DMS53 treated with DMSO at 0.1 percent for 48 hours (cell line): ENCODE data around the gene CCDC122.

Source experiments
- DNase-seq: peaks from one replicate; lab custom pipeline; 2025; ENCODE audit not compliant: unreplicated experiment; lab: John Stamatoyannopoulos, UW

CCDC122 gene

DNA sequence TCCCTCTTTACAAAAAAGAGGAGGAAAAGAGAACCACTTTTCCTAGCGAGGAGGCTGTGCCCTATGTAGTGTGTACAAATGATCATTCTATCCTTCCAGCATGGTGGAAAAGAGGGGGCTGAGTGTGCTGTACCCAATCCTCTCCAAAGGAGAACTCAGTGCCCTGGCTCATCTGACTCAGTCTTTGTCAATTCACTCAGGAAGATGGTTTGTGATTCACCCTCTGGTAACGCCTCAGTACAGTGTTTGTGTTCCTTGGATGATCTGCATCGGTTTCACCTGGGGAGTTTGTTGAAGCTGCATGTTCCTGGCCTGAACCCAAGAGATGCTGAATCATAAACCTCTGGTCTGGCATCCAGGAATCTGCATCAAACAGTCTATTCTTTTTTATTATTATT is 74.5 kb downstream of the CCDC122 start:
- peak; percentile 44 for DNase-seq

DNA sequence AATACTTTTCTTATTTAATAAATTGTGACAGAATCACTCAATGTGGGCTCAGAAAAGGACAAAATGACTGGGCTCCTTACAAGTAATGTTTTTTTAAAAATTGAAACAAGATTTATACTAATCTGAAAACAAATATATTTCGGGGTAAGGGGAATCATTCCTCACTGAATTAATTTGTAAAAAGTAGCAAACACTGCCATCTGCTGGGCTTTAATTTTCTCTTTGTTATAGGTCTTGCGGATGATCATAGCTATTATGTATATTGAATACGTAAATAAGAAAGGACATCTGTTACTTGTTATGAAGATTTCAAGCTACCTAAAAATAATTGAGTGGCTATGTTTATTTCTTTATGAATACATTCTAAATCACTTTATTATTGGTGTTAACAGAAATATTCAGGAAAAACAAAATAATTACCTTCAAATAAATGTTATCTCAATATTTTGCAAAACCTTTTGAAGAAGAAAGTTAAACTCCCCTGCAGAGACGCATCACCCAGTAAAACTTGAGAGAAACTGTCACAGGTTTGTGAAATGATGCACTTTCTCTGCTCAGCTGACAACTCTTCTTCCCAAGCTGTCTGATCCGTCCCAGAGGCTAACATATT is 75.0 kb downstream of the CCDC122 start:
- DNase-seq = peak; percentile 43

DNA sequence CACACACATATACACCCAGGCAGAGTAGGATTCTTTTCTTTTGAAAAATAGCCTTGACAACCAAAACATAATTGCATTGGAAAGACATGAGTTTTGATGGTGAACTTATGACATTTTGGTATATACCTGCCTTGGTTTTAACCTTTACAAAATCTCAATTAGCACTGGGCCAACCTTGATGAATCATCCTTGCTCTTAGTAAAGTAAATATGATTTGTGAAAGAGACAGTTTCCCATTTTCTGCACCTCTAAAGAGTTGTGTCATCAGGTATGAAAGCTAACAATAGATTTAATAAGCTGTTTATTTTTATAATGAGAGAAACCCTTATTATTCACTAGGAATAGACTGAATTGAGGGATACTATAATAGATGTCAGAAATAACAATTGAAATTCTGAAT is 77.0 kb downstream of the CCDC122 start:
- DNase-seq = peak; percentile 23

DNA sequence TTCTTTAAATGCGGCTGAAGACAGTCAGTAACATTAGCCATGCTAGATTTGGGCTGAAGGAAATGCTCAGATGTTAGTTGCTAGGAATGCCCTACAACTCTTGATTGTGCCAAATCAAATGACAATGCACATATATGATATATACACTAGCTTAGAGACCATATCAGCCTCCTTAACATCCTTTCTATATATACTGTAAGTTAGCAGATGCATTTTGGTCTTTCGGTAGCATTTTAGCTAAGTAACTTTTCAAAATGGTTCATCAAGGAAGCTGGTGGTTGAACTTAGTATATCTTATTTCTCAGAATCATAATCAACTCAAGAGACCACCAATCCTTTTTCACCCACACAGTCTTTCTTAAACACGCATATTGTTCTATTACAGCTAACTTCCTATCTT is 78.7 kb downstream of the CCDC122 start:
- no peak for DNase-seq

DNA sequence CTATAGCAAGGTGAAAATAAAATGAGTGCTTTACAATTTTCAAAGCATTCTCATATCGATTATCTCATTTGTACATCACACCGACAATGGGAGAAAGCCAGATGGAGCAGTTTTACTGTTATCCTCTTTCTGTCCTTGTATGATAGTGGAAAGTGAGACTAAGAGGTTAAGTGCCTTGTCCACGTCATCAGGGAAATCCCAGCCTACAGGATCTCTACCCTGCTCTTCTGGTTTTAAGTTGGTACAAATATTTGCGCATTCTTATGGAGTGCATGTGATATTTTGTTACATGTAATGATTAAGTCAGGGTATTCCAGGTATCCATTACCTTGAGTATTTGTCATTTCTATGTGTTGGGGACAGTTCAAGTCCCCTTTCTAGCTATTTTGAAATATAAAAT is 80.3 kb downstream of the CCDC122 start:
- peak; percentile 79 for DNase-seq

DNA sequence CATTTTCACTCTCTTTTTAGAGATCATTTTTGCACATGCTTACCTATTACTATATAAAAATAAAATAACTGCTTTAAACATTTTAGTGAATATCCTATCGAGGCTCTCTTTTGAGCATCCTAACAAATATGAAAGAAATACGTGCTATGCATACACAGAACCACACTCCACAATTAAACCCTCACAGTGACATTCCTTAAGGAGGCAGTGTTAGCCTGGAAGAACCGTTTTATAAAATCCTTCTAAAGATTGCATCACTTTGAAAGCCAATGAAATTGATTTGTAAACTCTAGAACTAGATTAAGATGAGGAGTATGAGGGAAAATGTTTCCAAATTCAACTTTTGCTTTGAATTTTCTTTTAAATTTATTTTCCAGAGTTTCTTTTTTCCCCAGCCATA is 81.7 kb downstream of the CCDC122 start:
- DNase-seq = no peak

DNA sequence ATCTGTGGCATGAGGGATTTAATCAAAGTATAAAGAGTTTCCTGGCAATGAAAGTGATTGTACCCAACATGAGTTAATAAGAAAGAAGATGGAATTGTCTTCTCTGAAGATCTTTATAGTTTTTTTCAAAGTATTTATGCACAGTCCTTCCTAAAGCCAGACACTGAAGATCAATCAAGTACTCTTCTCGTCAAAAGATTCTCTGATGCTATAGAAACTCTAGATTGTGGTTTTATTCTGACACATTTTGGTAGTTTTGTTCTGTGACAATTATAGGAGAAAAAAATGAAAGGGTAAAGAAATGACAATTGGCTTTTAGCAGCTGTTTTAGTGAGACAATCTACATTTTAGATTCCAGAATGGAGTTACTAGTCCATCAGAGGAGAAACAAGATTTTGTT is 82.4 kb downstream of the CCDC122 start:
- DNase-seq = no peak

DNA sequence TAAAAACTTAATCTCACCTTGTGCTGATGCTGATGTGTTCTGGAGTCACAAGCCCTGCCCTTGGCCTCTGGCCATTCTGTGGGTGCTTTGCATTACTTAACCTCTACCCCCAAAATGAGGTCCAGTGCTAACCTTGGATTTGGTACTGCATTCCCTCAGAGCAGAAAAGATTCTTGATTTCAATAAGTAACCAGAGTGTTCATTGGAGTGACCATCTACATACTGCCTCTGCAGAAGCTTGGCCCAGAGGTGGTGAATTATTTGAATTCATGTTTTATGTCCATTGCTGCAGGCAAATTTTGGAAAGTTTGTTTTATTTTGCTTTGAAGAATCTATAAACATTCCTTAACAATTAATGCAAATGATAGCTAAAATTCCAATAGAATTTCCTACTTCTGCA is 85.1 kb downstream of the CCDC122 start:
- no peak for DNase-seq

GRCh38 chr13:43792076-43792881 is 87.3 kb downstream of the CCDC122 start:
- DNase-seq = no peak

DNA sequence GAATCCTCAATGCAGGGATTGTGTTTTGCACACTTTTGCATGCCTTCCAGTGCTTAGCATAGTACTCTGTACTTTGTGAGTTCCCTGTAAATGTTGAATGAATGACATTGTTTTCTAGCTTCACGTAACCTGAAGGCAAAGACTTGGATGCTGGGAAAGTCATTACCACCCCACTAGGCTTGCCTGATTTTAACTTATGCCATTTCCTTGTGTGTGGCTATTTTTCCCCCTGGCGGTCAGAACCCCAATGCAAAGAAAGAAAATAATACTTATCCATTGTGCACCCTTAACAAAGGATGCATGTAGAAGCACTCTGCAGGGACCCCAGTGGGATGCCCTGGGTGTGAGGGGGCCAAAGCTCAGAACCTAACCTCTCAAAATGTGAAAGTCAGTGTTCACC is 91.5 kb downstream of the CCDC122 start:
- peak; percentile 14 for DNase-seq

DNA sequence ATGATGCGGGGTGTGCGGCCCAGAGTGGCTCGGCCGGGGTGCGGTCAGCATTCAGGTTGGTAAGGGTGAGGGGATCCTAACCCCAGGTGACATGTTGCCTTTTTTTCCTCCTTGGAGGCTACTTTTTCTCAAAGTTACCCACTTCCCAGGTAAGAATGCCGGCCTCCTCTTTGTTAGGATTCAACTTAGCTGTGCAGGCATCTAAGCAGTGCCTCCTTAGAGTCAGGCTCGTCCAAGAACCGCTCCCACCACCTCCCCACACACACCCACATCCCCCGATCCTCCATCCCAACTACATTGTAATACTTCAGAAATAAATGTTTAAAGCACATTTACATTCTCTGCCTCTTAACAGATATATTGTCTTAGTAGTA is 92.0 kb downstream of the CCDC122 start:
- DNase-seq = no peak

GRCh38 chr13:43786766-43787517 is 92.6 kb downstream of the CCDC122 start, which contains the start of gene ENOX1:
TSS of gene ENOX1 (minus strand) at chr13:43786972.
- DNase-seq = peak; percentile 30

- no peak for DNase-seq
Observed at GRCh38 chr13:43786472-43786765, 93.1 kb downstream of the CCDC122 start.
